ENCODE measurements around the gene SKI. TPM values are rescaled to one million over a fixed set of nuclear protein-coding genes. Genes with fewer than 3 reads are reported as not detected.

SKI gene
- polyA plus RNA-seq, 3 donors, result 0.20 to 6.6 (median 0.25) TPM

GRCh38 chr1:2347409-2347785 lies 119.3 kb downstream of the SKI start:
- intact Hi-C loops (cut with micrococcal nuclease), result no loop called here
- TF ChIP-seq, protein P1, sequence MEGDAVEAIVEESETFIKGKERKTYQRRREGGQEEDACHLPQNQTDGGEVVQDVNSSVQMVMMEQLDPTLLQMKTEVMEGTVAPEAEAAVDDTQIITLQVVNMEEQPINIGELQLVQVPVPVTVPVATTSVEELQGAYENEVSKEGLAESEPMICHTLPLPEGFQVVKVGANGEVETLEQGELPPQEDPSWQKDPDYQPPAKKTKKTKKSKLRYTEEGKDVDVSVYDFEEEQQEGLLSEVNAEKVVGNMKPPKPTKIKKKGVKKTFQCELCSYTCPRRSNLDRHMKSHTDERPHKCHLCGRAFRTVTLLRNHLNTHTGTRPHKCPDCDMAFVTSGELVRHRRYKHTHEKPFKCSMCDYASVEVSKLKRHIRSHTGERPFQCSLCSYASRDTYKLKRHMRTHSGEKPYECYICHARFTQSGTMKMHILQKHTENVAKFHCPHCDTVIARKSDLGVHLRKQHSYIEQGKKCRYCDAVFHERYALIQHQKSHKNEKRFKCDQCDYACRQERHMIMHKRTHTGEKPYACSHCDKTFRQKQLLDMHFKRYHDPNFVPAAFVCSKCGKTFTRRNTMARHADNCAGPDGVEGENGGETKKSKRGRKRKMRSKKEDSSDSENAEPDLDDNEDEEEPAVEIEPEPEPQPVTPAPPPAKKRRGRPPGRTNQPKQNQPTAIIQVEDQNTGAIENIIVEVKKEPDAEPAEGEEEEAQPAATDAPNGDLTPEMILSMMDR (IDR thresholded peaks at IDR 0.05), result no peak
- 99% methylated on average over 8 of the region's 13 CpGs for WGBS (ENCODE audit: insufficient coverage)

DNA sequence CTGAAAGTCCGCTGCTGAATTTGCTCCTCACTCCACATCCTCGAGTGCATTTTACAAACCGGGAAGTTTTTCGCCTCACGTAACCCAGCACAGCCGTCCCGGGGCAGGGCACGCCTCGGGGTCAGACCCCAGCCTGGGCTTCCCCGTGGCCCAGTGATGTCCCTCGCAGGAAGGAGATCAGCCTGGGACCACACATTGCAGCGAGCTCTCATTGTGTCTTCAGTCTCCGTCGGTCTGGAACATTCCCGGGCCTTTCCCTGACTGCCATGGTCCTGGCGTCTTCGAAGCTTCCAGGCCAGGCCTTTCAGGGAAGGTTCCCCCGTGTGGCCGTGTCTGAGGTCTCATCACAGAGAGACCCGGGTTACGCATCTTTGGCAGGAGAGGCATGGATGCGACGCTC lies 119.8 kb downstream of the SKI start:
- TF ChIP-seq, protein P1 (IDR thresholded peaks at IDR 0.05), result no peak
- WGBS (ENCODE audit: insufficient coverage), result 92% methylated on average over 21 of the region's 23 CpGs
- DNase-seq, result no peak
- Histone ChIP-seq H3K4me3 (replicated peaks in 1 of 3; ENCODE audit: low read depth in 2 of 3, low read length in 3 of 3) (no peak overlapping the region), H3K27ac (ENCODE audit: low read depth in 1 of 2, low read length in 2 of 2) (no peak overlapping the region), H3K9me3 (replicated peaks in 1 of 2; ENCODE audit: control insufficient read depth in 1 of 2, insufficient read depth in 1 of 2, low read length in 2 of 2) (no peaks in the 10 kb centered on the region), H3K79me2 (ENCODE audit: insufficient read depth, low read length) (no peaks in the 10 kb centered on the region), H3K4me2 (replicated peaks; ENCODE audit: extremely low read depth, low read length, poor library complexity, severe bottlenecking) (no peak overlapping the region), H2AFZ (ENCODE audit: insufficient read depth, low read depth, low read length, poor library complexity, severe bottlenecking) (no peak overlapping the region), H3K27me3 (ENCODE audit: control insufficient read depth in 2 of 2, insufficient read depth in 2 of 2, low read length in 2 of 2) (no peaks in the 10 kb centered on the region), H3K9ac (ENCODE audit: insufficient read depth, low read length, poor library complexity, severe bottlenecking) (no peak overlapping the region), H3K36me3 (replicated peaks in 1 of 2; ENCODE audit: control insufficient read depth in 1 of 2, insufficient read depth in 2 of 2, low read length in 2 of 2) (no peaks in the 10 kb centered on the region), H3K4me1 (ENCODE audit: control insufficient read depth in 1 of 2, insufficient read depth in 2 of 2, low read length in 2 of 2) (no peaks in the 10 kb centered on the region), H4K20me1 (ENCODE audit: insufficient read depth, low read length) (no peaks in the 10 kb centered on the region)
- Mint-ChIP-seq H3K27me3 (ENCODE audit: low read depth in 3 of 3) (peaks cover 2 to 7% (median 2%) of the 10 kb centered on the region in 3 donors), H3K27ac (no peak overlapping the region), H3K36me3 (no peaks in the 10 kb centered on the region), H3K9me3 (peaks cover 0 to 1% (median 0%) of the 10 kb centered on the region in 7 donors), H3K4me3 (no peak overlapping the region), H3K4me1 (no peaks in the 10 kb centered on the region)
- intact Hi-C loops (cut with micrococcal nuclease), result no loop called here

More at GRCh38 chr1:2347409-2347785, 119.3 kb downstream of the SKI start:
- Mint-ChIP-seq H3K9me3 (peaks cover 0 to 1% (median 0%) of the 10 kb centered on the region in 7 donors), H3K36me3 (no peaks in the 10 kb centered on the region), H3K4me1 (no peaks in the 10 kb centered on the region), H3K27me3 (ENCODE audit: low read depth in 3 of 3) (peaks cover 2 to 5% (median 2%) of the 10 kb centered on the region in 3 donors), H3K4me3 (no peak overlapping the region), H3K27ac (no peak overlapping the region)
- no peaks in the 10 kb centered on the region for H4K20me1 ChIP-seq (ENCODE audit: insufficient read depth, low read length)
- H3K27ac ChIP-seq (ENCODE audit: low read depth in 1 of 2, low read length in 2 of 2), result no peak overlapping the region
- H3K9me3 ChIP-seq (replicated peaks in 1 of 2; ENCODE audit: control insufficient read depth in 1 of 2, insufficient read depth in 1 of 2, low read length in 2 of 2), result no peaks in the 10 kb centered on the region
- H3K27me3 ChIP-seq (ENCODE audit: control insufficient read depth in 2 of 2, insufficient read depth in 2 of 2, low read length in 2 of 2), result no peaks in the 10 kb centered on the region
- no peaks in the 10 kb centered on the region for H3K79me2 ChIP-seq (ENCODE audit: insufficient read depth, low read length)
- no peak overlapping the region for H3K4me3 ChIP-seq (replicated peaks in 1 of 3; ENCODE audit: low read depth in 2 of 3, low read length in 3 of 3)
- no peak for DNase-seq
- H2AFZ ChIP-seq (ENCODE audit: insufficient read depth, low read depth, low read length, poor library complexity, severe bottlenecking), result no peak overlapping the region
- no peak overlapping the region for H3K9ac ChIP-seq (ENCODE audit: insufficient read depth, low read length, poor library complexity, severe bottlenecking)
- no peaks in the 10 kb centered on the region for H3K36me3 ChIP-seq (replicated peaks in 1 of 2; ENCODE audit: control insufficient read depth in 1 of 2, insufficient read depth in 2 of 2, low read length in 2 of 2)
- no peaks in the 10 kb centered on the region for H3K4me1 ChIP-seq (ENCODE audit: control insufficient read depth in 1 of 2, insufficient read depth in 2 of 2, low read length in 2 of 2)
- no peak overlapping the region for H3K4me2 ChIP-seq (replicated peaks; ENCODE audit: extremely low read depth, low read length, poor library complexity, severe bottlenecking)

Data from CD14-positive monocyte (primary cell).